Naive B cell (primary cell): ENCODE measurements around the gene MAGI3. TPM values are rescaled to one million over a fixed set of nuclear protein-coding genes. Genes with fewer than 3 reads are reported as not detected.

Experiments used
- ATAC-seq, 2 donors: fragments of 150-1000 bp; cut with Tn5 transposase; 2 replicates each; pipeline ENCODE4 v1.10.0; 2021; ENCODE audit warnings: low read depth in 2 of 2, mild to moderate bottlenecking in 2 of 2, moderate library complexity in 2 of 2
- DNase-seq: peaks from one replicate; pipeline ENCODE4 v3.0.0; 2022
- H3K27ac Mint-ChIP-seq, 6 donors: one replicate each; pipeline ENCODE4 v1.8.0; 2020 to 2022; ENCODE audit warnings: mild to moderate bottlenecking in 6 of 6, mixed read lengths in 6 of 6, moderate library complexity in 5 of 6, inconsistent platforms in 2 of 6
- H3K27me3 Mint-ChIP-seq, 3 donors: one replicate each; pipeline ENCODE4 v1.8.0; 2021 to 2022; ENCODE audit warnings: mixed read lengths in 3 of 3, mild to moderate bottlenecking in 1 of 3
- H3K36me3 Mint-ChIP-seq, 2 donors: one replicate each; pipeline ENCODE4 v1.8.0; 2020 to 2022; ENCODE audit warnings: mixed read lengths in 2 of 2, inconsistent platforms in 1 of 2, mild to moderate bottlenecking in 1 of 2
- H3K4me1 Mint-ChIP-seq, 3 donors: one replicate each; pipeline ENCODE4 v1.8.0; 2020 to 2022; ENCODE audit warnings: mixed read lengths in 3 of 3, inconsistent platforms in 1 of 3, mild to moderate bottlenecking in 1 of 3, moderate library complexity in 1 of 3
- H3K4me3 Mint-ChIP-seq, 8 donors: one replicate each; pipeline ENCODE4 v1.8.0; 2020 to 2022; ENCODE audit warnings: mild to moderate bottlenecking in 8 of 8, mixed read lengths in 8 of 8, moderate library complexity in 8 of 8, inconsistent platforms in 2 of 8
- H3K9me3 Mint-ChIP-seq, 7 donors: one replicate each; pipeline ENCODE4 v1.8.0; 2020 to 2022; ENCODE audit warnings: mixed read lengths in 7 of 7, mild to moderate bottlenecking in 5 of 7, inconsistent platforms in 2 of 7, moderate library complexity in 1 of 7
- polyA plus RNA-seq, 6 donors: library from polyadenylated mRNA; unstranded; fragments of 300-500 nt; fragmentation: Illumina TruSeq; gene quantifications; one replicate each; pipeline ENCODE4 v1.2.3, GENCODE V29; 2021; ENCODE audit warnings: low read depth in 6 of 6

Gene MAGI3
- polyA plus RNA-seq, 6 donors from 2014 or later, result 0.22 to 1.2 (median 0.74) TPM; not detected in 2

DNA sequence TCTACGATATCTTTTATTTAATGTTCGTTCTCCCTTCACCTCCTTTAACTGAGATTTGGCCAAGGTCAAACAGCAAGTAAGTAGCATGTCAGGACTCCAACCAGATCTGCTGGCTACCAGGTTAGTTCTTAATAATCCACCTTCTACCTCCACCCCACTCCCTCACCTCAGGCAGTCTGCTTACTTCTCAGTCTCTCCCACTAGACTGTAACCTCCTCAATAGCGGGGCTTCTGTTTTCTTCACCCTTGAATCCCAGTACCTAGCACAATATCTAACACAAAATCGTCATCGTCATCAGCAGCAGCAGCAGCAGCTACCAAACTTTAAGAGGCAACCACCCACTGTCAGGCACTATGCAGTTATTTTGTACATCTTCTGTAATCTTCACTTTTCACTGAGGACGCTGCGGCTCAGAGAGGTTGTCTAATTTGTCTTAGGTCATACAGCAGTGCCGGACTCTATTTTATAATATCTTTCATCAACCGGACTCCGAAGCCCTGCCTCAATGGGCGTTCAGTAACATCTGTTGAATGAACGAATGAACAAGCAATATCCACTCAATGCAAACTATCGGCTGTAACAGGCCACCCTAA, 859 bp upstream of the MAGI3 start:
- ATAC-seq (no peak), DNase-seq (no peak)
- H3K27me3 Mint-ChIP-seq, result peaks cover 27 to 36% (median 28%) of the 10 kb centered on the region in 3 donors
- H3K36me3 Mint-ChIP-seq, result peaks cover 0 to 9% of the 10 kb centered on the region in 2 donors
- peak overlapping the region in 3 of 6 donors; percentile 60 to 69 (median 64) for H3K27ac Mint-ChIP-seq
- H3K4me1 Mint-ChIP-seq, result peaks cover 17 to 27% (median 21%) of the 10 kb centered on the region in 3 donors
- peak overlapping the region; percentile 80 to 98 (median 95) for H3K4me3 Mint-ChIP-seq
- peaks cover 0 to 8% (median 5%) of the 10 kb centered on the region in 7 donors for H3K9me3 Mint-ChIP-seq

DNA sequence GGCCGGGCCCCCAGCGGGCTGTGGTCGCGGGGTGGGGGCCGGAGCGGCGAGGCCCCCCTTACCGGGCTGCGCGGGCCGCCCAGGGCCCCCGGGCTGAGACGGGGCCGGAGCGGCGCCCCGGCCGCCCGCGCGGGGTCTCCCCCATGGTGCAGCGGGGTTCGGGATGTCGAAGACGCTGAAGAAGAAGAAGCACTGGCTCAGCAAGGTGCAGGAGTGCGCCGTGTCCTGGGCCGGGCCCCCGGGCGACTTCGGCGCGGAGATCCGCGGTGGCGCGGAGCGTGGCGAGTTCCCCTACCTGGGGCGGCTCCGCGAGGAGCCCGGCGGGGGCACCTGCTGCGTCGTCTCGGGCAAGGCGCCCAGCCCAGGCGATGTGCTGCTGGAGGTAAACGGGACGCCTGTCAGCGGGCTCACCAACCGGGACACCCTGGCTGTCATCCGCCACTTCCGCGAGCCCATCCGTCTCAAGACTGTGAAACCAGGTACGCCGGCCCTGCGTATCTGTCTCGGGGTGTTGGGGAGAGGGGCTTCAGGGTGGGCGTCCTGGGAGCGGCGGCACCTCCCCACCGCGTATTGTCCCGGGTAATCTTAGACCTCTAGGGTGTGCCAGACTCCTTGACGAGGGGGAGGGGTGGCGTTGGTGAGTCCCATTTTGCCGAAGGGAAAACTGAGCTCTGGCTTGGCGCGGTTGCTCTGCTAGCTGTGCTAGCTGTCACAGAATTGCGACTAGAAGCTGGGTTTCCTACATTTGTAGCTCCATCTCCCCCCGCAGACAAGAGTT, 745 bp downstream of the MAGI3 start:
- Mint-ChIP-seq H3K27ac (peak overlapping the region in 2 of 6 donors; percentile 6 to 65), H3K9me3 (peaks cover 0 to 8% (median 5%) of the 10 kb centered on the region in 7 donors), H3K4me3 (peak overlapping the region; percentile 80 to 95 (median 92)), H3K4me1 (peaks cover 17 to 27% (median 21%) of the 10 kb centered on the region in 3 donors), H3K27me3 (peaks cover 31 to 39% (median 36%) of the 10 kb centered on the region in 3 donors), H3K36me3 (peaks cover 0 to 9% of the 10 kb centered on the region in 2 donors)
- ATAC-seq (peak; percentile 30 to 35), DNase-seq (peak; percentile 37)

- Mint-ChIP-seq H3K4me3 (peak overlapping the region; percentile 80 to 94 (median 88)), H3K27me3 (peaks cover 36 to 38% (median 36%) of the 10 kb centered on the region in 3 donors), H3K27ac (peak overlapping the region in 2 of 6 donors; percentile 6 to 65), H3K9me3 (peaks cover 0 to 8% (median 4%) of the 10 kb centered on the region in 7 donors), H3K36me3 (peaks cover 0 to 9% of the 10 kb centered on the region in 2 donors), H3K4me1 (peaks cover 17 to 27% (median 21%) of the 10 kb centered on the region in 3 donors)
- no peak for DNase-seq
- no peak for ATAC-seq
Observed at GRCh38 chr1:113391649-113392271, 1.4 kb downstream of the MAGI3 start.

DNA sequence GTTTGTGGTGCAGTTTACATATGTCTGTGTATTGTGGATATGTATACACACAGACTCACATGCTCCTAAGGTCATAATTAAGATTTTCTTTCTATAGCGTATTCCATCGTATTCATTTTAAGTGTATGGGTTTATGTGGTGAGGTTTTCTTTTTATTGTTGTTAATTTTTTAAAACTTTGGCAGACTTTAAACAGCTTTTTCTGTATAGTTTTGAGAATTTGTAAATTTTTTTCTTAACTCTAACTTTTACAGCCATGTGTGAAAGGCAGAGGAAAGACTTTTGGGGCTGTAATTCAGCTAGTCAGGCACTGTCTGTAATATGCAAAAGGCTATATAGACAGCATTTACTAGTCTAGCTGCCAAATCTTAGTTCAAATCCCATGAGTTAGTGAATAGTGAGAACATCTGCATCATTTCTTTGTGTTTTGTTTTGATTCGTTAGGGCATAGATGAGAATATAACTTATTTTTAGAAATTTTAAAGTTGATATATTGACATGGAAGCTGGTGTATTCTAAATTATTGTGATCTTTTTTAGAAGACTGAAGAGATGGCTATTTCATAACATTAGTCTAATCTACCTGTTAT, 2.3 kb downstream of the MAGI3 start:
- Mint-ChIP-seq H3K27ac (no peak overlapping the region), H3K4me1 (peaks cover 17 to 27% (median 21%) of the 10 kb centered on the region in 3 donors), H3K4me3 (peak overlapping the region in 1 of 8 donors; percentile 83), H3K9me3 (peaks cover 0 to 8% (median 4%) of the 10 kb centered on the region in 7 donors), H3K27me3 (peaks cover 40 to 41% (median 41%) of the 10 kb centered on the region in 3 donors), H3K36me3 (peaks cover 0 to 9% of the 10 kb centered on the region in 2 donors)
- DNase-seq (no peak), ATAC-seq (no peak)

DNA sequence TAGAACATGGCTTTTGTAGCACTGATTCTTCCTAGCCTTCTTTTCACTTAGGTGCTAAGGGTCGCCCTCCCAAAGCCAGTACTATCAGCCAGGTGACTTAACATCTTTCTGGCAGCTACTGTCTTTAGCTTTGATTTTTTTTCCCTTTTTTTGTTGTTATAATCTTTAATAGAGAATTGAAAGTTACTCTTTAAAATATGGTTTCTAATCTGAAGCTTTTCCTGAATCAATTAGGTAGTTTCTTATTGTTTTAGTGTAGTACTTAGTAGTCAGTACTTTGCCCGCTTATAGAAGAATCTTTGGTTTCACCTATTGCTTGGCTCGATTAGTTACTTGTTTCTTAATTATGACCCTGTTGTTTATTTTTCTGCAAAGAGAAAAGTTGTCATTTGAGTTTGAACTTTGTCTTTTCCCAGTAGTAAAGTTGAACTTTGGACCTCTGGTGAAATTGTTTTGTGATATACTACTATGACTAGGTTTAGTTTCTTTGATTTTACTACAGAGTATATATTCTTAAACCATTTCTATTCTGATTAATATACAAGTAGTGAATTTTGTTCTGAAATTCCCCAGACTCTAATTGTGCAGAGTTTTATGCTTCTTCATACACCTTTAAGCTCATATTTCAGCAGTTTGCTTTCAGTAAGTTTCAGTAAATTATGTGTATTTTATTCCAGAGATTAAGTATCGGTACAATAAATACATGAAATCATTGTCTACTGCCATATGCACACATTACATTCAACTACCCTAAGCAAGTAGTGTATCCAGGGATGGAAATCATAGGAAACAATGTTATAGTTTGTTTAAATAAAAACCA, 3.9 kb downstream of the MAGI3 start:
- DNase-seq (no peak), ATAC-seq (no peak)
- H3K27me3 Mint-ChIP-seq, result peaks cover 42 to 51% (median 46%) of the 10 kb centered on the region in 3 donors
- H3K27ac Mint-ChIP-seq, result no peak overlapping the region
- H3K9me3 Mint-ChIP-seq, result no peaks in the 10 kb centered on the region
- H3K4me1 Mint-ChIP-seq, result peaks cover 12 to 21% (median 16%) of the 10 kb centered on the region in 3 donors
- peak overlapping the region in 1 of 8 donors; percentile 16 for H3K4me3 Mint-ChIP-seq
- no peaks in the 10 kb centered on the region for H3K36me3 Mint-ChIP-seq

DNA sequence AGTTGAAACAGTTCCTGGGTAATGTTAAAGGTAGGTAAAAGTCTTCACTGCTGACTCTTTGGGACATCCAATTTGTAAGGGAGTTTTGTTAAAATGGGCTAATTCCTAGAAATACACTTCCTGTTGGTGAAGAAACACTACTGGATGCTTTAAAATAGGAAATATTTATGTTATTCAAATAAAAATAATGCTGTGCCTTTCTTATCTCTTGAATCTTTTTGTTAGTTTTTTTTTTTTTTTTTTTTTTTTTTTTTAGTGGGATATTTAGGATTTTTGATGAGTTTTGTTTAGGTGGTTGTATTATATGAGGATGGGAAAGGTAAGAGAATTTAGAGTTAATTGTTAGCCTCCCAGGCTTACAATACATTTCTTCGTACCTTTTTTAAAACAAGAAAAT, 4.5 kb downstream of the MAGI3 start:
- Mint-ChIP-seq H3K4me1 (peaks cover 7 to 15% (median 10%) of the 10 kb centered on the region in 3 donors), H3K9me3 (no peaks in the 10 kb centered on the region), H3K4me3 (peak overlapping the region in 1 of 8 donors; percentile 16), H3K27ac (no peak overlapping the region), H3K27me3 (peaks cover 36 to 46% (median 42%) of the 10 kb centered on the region in 3 donors), H3K36me3 (no peaks in the 10 kb centered on the region)
- DNase-seq (no peak), ATAC-seq (no peak)

GRCh38 chr1:113396102-113396501, 5.8 kb downstream of the MAGI3 start:
- Mint-ChIP-seq H3K27me3 (peaks cover 34 to 46% (median 41%) of the 10 kb centered on the region in 3 donors), H3K4me3 (no peak overlapping the region), H3K4me1 (peaks cover 3 to 10% (median 7%) of the 10 kb centered on the region in 3 donors), H3K36me3 (no peaks in the 10 kb centered on the region), H3K27ac (peak overlapping the region in 1 of 6 donors; percentile 68), H3K9me3 (no peaks in the 10 kb centered on the region)
- DNase-seq (no peak), ATAC-seq (no peak)

DNA sequence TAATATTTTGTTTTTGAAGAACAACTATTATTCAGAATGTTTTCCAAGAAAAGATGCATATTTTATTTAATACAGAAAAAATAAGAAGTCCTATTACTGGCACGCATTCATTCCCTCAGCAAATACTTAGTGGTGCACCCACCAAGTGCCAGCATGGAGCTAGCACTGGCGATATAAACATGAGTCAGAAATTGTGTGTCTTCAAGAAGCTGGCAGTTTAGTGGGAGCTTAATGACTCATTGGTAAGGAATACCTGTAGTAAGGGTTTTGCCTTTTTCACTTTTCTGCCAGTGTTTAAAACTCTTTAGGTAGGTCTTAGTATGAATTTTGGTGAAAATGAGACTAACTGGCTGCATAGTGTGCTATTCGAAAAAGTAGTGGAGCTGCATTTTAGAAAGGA, 6.3 kb downstream of the MAGI3 start:
- H3K4me3 Mint-ChIP-seq, result no peak overlapping the region
- H3K27ac Mint-ChIP-seq, result no peak overlapping the region
- H3K9me3 Mint-ChIP-seq, result no peaks in the 10 kb centered on the region
- no peaks in the 10 kb centered on the region for H3K36me3 Mint-ChIP-seq
- peaks cover 31 to 45% (median 38%) of the 10 kb centered on the region in 3 donors for H3K27me3 Mint-ChIP-seq
- peaks cover 0 to 5% (median 3%) of the 10 kb centered on the region in 3 donors for H3K4me1 Mint-ChIP-seq
- no peak for ATAC-seq
- no peak for DNase-seq

GRCh38 chr1:113399062-113399583, 8.8 kb downstream of the MAGI3 start:
- no peaks in the 10 kb centered on the region for H3K36me3 Mint-ChIP-seq
- no peak for DNase-seq
- H3K4me1 Mint-ChIP-seq, result no peaks in the 10 kb centered on the region
- H3K4me3 Mint-ChIP-seq, result no peak overlapping the region
- ATAC-seq, result no peak
- no peaks in the 10 kb centered on the region for H3K9me3 Mint-ChIP-seq
- no peak overlapping the region for H3K27ac Mint-ChIP-seq
- H3K27me3 Mint-ChIP-seq, result peaks cover 35 to 43% (median 41%) of the 10 kb centered on the region in 3 donors

DNA sequence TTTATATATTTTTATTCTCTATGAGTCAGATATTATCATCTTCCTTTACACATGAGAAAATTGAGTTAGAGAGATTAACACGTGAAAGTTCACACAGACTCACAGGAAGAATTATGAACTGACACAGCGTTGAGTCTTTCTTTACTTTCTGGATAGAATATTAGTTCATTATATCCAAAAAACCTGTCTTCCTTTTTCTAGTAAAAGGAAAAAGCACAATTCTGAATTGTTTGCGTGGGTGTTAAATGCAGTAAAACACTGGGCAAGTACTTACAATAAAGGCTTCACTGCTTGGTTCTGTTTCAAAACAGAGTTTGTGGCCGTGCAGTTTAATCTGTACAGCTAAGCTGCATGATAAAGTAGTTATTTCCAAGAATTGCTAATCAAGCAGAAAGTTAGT, 10.8 kb downstream of the MAGI3 start:
- Mint-ChIP-seq H3K27me3 (peaks cover 31 to 37% (median 32%) of the 10 kb centered on the region in 3 donors), H3K4me1 (no peaks in the 10 kb centered on the region), H3K9me3 (no peaks in the 10 kb centered on the region), H3K4me3 (no peak overlapping the region), H3K36me3 (no peaks in the 10 kb centered on the region), H3K27ac (no peak overlapping the region)
- DNase-seq, result no peak
- no peak for ATAC-seq

GRCh38 chr1:113401728-113402127, 11.4 kb downstream of the MAGI3 start:
- Mint-ChIP-seq H3K9me3 (no peaks in the 10 kb centered on the region), H3K4me3 (no peak overlapping the region), H3K27ac (no peak overlapping the region), H3K36me3 (no peaks in the 10 kb centered on the region), H3K4me1 (no peaks in the 10 kb centered on the region), H3K27me3 (peaks cover 27 to 30% (median 29%) of the 10 kb centered on the region in 3 donors)
- no peak for ATAC-seq
- DNase-seq, result no peak

- no peak for DNase-seq
- no peak overlapping the region for H3K4me3 Mint-ChIP-seq
Observed at GRCh38 chr1:113403065-113403464, 12.8 kb downstream of the MAGI3 start.

More at GRCh38 chr1:113403065-113403464, 12.8 kb downstream of the MAGI3 start:
- no peaks in the 10 kb centered on the region for H3K9me3 Mint-ChIP-seq
- H3K4me1 Mint-ChIP-seq, result no peaks in the 10 kb centered on the region
- peaks cover 19 to 26% (median 24%) of the 10 kb centered on the region in 3 donors for H3K27me3 Mint-ChIP-seq
- H3K36me3 Mint-ChIP-seq, result no peaks in the 10 kb centered on the region
- ATAC-seq, result no peak
- H3K27ac Mint-ChIP-seq, result no peak overlapping the region
